Measurements from ENCODE around the gene AAGAB.

GRCh38 chr15:67197364-67197695, 57.1 kb downstream of the AAGAB start:
- TF ChIP-seq CTCF (conservative IDR thresholded peaks at IDR 0.05 in 1 of 2, IDR thresholded peaks at IDR 0.05 in 1 of 2; ENCODE audit: low read depth in 1 of 2, low read length in 2 of 2): no peak
- TF ChIP-seq EZH2 (IDR thresholded peaks at IDR 0.05; ENCODE audit: low read length, missing control alignments): no peak

Measured in fibroblast of lung (primary cell).